ENCODE results near the gene CBFA2T2.
"Not testable (repeated sequence)": the region's sequence is repeated elsewhere in the genome, so short reads cannot be mapped to it uniquely, and the experiment has no call there.

CBFA2T2 gene

DNA sequence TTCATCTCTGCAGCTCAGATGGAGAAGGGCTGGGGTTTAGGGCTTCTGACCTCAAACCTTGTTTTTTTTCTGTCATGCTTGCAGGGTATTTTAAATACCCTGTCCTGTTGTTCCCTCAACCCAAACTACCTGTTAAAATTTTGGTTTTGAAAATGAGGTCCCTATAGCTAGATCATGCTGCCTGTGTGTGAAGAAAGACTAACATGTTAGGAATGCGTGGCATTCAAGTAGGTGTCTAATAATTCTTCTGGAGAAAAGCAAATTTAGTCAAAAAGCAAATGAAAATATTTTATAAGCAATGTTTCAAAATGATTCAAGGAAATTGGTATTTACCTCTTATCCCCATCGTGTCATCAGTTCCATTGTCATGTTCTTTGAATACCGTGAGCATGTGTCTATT, 95.1 kb downstream of the CBFA2T2 start:
- H3K27me3 Mint-ChIP-seq (ENCODE audit: low read depth), result no peaks in the 10 kb centered on the region
- no peaks in the 10 kb centered on the region for H3K9me3 Mint-ChIP-seq
- no peak overlapping the region for H3K4me3 Mint-ChIP-seq
- peaks cover 6% of the 10 kb centered on the region for H3K4me1 Mint-ChIP-seq (ENCODE audit: low read depth)
- H3K36me3 Mint-ChIP-seq (ENCODE audit: low read depth), result no peaks in the 10 kb centered on the region
- H3K27ac Mint-ChIP-seq, result no peak overlapping the region

DNA sequence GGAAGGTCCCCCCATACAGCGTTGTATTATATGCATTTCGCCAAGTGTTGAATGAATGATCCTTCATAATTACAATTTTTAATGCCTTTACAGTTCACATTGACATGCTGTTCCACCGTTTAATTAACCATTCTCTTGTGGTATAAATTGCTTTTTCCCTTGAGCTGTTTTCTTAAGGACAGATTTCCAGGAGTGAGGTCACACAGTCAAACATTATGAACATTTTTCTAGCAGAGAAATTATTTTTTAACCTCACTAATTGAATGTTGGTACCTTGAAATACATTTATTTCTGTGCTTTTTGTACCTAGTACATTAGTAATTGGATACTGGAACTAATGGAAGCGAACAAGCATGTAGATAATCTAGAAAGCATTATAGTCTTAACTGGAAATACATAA, 95.5 kb downstream of the CBFA2T2 start:
- Mint-ChIP-seq H3K4me3 (no peak overlapping the region), H3K27me3 (ENCODE audit: low read depth) (no peaks in the 10 kb centered on the region), H3K36me3 (ENCODE audit: low read depth) (no peaks in the 10 kb centered on the region), H3K27ac (no peak overlapping the region), H3K9me3 (no peaks in the 10 kb centered on the region), H3K4me1 (ENCODE audit: low read depth) (peaks cover 6% of the 10 kb centered on the region)

DNA sequence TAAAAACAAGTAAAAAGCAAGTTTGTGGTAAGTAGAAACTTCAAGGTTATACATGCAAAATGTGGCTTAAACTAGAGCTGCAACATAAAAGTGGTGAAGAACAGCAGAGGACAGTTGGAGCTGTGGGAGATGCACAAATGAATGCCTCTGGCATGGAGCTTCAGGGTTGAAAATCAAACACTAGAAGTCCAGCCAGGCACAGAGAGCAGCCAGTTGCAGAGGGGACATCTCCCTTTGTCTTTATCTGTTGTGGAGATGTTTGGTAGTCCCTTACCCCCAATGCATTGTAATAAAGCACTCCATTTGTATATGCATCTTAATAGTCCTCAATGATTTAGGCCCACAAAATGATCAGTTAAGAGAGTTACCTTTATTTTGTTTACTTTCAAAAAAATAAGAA, 99.2 kb downstream of the CBFA2T2 start:
- Mint-ChIP-seq H3K9me3 (no peaks in the 10 kb centered on the region), H3K4me1 (ENCODE audit: low read depth) (peaks cover 3% of the 10 kb centered on the region), H3K4me3 (no peak overlapping the region), H3K27me3 (ENCODE audit: low read depth) (no peaks in the 10 kb centered on the region), H3K36me3 (ENCODE audit: low read depth) (no peaks in the 10 kb centered on the region), H3K27ac (no peak overlapping the region)

DNA sequence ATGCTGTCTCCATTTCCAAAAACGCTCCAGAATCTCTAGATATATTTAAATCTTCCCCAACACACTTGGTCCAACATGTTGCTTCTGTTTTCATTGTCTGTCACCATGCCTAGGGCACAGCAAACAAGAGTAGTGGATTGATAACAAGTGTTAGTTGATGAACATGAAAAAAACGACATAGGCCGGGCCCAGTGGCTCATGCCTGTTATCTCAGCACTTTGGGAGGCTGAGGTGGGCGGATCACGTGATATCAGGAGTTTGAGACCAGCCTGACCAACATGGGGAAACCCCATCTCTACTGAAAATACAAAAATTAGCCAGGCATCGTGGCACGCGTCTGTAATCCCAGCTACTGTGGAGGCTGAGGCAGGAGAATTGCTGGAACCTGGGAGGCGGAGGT, 102.0 kb downstream of the CBFA2T2 start:
- not testable (repeated sequence) for H3K27me3 Mint-ChIP-seq (ENCODE audit: low read depth); H3K9me3 Mint-ChIP-seq; H3K4me1 Mint-ChIP-seq (ENCODE audit: low read depth); H3K36me3 Mint-ChIP-seq (ENCODE audit: low read depth); H3K4me3 Mint-ChIP-seq
- H3K27ac Mint-ChIP-seq, result peak overlapping the region; percentile 31

DNA sequence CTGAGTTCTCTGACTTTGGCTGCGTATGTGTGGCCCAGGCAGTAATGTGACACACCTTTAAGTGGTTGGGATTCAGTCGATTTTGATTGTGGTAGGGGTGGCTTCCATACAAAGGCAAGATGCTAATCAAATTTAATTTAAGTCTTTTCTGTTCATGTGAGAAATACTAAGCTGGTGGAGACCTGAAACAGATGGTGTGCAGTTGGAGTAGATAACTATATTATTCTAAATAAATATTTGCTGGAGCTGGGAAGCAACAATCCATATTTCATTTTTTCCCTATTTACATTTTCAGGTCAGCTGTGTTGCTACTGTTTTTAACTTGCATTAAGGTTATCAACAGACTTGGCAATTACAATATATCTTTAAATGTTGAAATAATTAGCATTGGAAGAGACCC, 104.8 kb downstream of the CBFA2T2 start:
- Mint-ChIP-seq H3K4me1 (ENCODE audit: low read depth) (peaks cover 3% of the 10 kb centered on the region), H3K4me3 (no peak overlapping the region), H3K27me3 (ENCODE audit: low read depth) (no peaks in the 10 kb centered on the region), H3K27ac (no peak overlapping the region), H3K36me3 (ENCODE audit: low read depth) (no peaks in the 10 kb centered on the region), H3K9me3 (no peaks in the 10 kb centered on the region)

DNA sequence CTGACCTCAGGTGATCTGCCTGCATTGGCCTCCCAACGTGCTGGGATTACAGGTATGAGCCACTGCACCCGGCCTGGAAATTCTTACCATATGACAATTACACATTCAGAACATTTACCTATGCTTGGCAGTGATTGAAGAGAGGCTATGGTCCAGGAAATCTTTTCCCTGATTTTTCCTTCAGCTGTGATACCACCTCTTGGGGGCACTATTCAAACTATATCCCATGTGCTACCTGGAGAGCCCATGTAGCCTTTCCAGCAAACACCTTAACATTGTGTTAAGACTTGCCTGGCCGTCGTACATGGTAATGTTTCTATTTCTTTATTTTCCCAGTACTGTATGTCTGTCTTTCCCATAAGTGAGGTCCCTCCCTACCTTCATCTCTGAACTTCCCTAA, 110.5 kb downstream of the CBFA2T2 start:
- Mint-ChIP-seq H3K27me3 (ENCODE audit: low read depth) (no peaks in the 10 kb centered on the region), H3K9me3 (no peaks in the 10 kb centered on the region), H3K27ac (no peak overlapping the region), H3K4me3 (no peak overlapping the region), H3K4me1 (ENCODE audit: low read depth) (peaks cover 15% of the 10 kb centered on the region), H3K36me3 (ENCODE audit: low read depth) (peaks cover 2% of the 10 kb centered on the region)

DNA sequence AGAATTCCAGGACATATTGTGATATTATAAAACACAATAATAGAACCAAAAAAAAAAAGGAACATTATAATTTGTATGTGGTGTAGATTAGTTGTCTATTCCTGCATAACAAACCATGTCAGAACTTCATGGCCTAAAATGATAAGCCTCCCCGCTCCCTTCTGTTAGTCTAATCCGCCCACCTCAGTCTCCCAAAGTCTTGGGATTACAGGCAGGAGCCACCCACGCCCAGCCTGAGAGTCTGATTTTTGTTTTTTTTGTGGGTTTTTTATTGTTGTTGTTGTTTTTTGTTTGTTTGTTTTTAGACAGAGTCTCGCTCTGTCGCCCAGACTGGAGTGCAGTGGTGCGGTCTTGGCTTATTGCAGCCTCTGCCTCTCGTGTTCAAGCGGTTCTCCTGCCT, 111.1 kb downstream of the CBFA2T2 start:
- Mint-ChIP-seq H3K27me3 (ENCODE audit: low read depth) (no peaks in the 10 kb centered on the region), H3K9me3 (no peaks in the 10 kb centered on the region), H3K4me3 (no peak overlapping the region), H3K36me3 (ENCODE audit: low read depth) (peaks cover 2% of the 10 kb centered on the region), H3K27ac (no peak overlapping the region), H3K4me1 (ENCODE audit: low read depth) (peaks cover 15% of the 10 kb centered on the region)

DNA sequence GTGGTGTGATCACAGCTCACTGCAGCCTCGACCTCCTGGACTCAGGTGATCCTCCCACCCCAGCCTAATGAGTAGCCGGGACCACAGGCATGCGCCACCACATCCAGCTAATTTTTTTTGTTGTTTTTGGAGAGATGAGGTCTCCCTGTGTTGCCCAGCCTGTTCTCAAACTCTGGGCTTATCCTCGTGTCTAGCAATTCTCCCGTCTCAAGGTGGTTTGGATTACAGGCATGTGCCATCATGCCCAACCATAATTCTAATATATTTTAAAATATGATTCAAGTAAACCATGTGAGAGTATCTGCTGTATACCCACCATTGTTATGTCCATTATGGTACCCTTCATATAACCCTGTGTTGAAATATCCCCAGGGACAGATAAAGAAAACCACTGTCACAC, 112.0 kb downstream of the CBFA2T2 start:
- Mint-ChIP-seq H3K4me3 (no peak overlapping the region), H3K27me3 (ENCODE audit: low read depth) (no peaks in the 10 kb centered on the region), H3K36me3 (ENCODE audit: low read depth) (peaks cover 4% of the 10 kb centered on the region), H3K4me1 (ENCODE audit: low read depth) (peaks cover 21% of the 10 kb centered on the region), H3K9me3 (no peaks in the 10 kb centered on the region), H3K27ac (no peak overlapping the region)

DNA sequence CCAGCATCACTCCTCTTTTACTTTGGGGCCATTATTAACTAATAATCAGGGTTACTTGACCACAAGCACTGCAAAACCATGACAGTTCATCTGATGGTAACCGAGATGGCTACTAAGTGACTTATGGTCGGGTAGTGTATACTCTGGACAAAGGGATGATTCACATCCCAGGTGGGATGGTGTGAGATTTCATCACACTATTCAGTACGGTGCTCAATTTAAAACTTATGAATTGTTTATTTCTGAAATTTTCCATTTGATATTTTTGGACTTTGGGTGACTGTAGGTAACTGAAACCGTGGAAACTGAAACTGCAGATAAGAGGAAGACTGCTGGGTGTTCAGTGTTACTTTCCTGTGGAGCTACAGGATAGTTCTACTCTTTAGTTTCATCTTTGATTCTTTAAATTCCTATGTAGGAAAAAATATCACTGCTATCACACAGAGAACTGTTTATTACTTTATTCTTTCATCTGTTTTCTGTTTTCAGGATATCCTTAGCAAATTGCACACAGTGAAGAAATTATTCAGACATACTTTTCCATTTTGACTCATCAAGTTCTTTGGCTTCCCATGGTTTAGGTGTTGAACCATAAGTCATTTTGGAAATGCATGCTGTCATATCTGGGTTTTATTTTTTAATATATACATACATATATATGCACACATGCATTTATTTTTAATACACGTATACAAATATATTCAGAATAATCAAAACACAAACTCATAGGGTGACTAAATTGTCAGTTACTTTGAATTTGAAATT, 113.1 kb downstream of the CBFA2T2 start:
- no peaks in the 10 kb centered on the region for H3K9me3 Mint-ChIP-seq
- H3K27me3 Mint-ChIP-seq (ENCODE audit: low read depth), result no peaks in the 10 kb centered on the region
- no peak overlapping the region for H3K4me3 Mint-ChIP-seq
- no peak overlapping the region for H3K27ac Mint-ChIP-seq
- peaks cover 5% of the 10 kb centered on the region for H3K36me3 Mint-ChIP-seq (ENCODE audit: low read depth)
- H3K4me1 Mint-ChIP-seq (ENCODE audit: low read depth), result peaks cover 21% of the 10 kb centered on the region

DNA sequence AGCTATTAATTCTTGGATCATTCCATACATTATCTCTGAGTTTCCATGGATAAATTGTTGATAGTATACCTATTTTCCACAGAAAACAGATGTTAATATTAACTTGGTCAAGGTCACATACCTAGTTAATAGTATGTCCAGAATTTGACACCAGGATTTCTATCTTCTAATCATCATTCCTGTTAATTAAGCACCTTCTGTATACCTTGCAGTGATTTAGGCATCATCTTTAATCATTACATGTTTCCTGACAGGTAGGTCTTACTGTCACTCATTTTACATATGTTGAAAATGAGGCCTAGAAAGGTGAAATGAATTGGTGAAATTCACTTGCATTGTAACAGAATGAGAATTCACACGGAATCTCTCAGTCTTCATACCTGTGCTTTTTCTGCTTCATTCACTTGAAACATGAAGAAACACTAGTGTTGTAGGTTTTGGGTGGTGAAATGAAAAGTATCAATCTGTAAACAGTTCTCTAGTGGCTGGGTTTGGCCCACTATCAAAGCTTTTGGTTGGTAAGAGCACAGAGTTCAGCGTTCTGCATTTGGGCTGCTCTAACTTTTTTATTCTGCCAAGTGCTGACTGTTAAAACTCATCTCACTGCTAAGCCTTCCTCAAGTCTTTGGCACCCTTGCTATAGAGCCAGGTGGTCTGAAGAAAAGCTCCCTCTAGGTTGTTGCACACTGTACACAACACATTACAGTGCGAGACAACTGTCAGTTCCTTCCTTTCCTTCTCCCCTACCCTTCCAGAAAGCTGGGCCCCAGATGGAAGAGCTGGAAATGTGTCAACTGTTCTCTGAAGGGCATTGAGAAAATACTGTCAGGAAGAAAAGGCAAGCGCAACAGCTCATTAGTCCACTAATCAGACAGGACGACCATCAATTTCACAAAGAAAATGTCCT, 114.4 kb downstream of the CBFA2T2 start:
- Mint-ChIP-seq H3K4me3 (no peak overlapping the region), H3K36me3 (ENCODE audit: low read depth) (peaks cover 11% of the 10 kb centered on the region), H3K4me1 (ENCODE audit: low read depth) (peaks cover 21% of the 10 kb centered on the region), H3K9me3 (no peaks in the 10 kb centered on the region), H3K27me3 (ENCODE audit: low read depth) (no peaks in the 10 kb centered on the region), H3K27ac (no peak overlapping the region)

DNA sequence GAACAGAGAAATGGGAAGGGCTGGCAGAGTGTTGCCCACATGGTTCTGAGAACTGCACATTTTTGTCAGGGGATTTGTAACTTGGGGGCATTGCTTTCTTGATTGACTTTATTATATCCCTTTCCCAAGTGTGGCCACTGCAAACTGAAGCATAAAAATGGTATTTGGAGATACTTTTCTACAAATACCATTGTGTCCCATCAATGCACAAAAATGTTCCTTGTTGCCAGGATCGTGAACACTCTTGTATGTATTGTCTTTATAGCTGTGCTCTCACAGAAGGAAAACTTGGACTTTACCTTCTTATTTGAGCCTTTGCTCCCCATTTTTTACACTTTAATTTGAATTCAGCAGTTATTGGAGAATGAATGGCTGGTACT, 115.1 kb downstream of the CBFA2T2 start:
- Mint-ChIP-seq H3K4me1 (ENCODE audit: low read depth) (peaks cover 21% of the 10 kb centered on the region), H3K27me3 (ENCODE audit: low read depth) (no peaks in the 10 kb centered on the region), H3K9me3 (no peaks in the 10 kb centered on the region), H3K27ac (no peak overlapping the region), H3K4me3 (no peak overlapping the region), H3K36me3 (ENCODE audit: low read depth) (peaks cover 11% of the 10 kb centered on the region)

DNA sequence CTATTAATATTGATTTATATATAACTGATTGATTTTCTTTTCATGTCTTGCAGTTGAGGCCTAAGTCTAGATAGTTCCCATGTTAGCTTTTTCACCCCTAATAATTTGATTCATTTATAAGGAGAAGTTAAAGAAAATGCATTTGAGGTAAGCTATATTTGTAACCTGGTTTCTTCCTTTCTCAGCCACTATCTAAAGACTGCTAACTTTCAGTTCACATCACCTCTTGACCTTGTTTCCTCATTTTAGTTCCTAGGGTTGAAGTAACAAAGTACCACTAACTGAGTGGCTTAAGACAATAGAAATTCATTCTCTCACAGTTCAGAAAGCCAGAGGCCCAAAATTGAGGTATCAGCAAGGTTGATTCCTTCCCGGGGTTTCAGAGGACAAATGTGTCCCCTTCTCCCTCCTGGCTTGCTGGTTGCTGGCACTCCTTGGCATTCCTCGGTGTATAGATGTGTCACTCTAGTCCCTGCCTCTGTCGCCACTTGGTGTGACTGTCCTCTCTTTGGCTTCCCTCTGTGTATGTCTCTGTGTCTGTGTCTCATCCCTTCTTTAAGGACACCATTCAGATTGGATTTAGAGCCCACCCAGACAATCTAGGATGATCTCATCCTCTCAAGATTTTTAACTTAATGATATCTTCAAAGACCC, 116.3 kb downstream of the CBFA2T2 start:
- Mint-ChIP-seq H3K4me3 (no peak overlapping the region), H3K36me3 (ENCODE audit: low read depth) (peaks cover 11% of the 10 kb centered on the region), H3K9me3 (no peaks in the 10 kb centered on the region), H3K4me1 (ENCODE audit: low read depth) (peaks cover 21% of the 10 kb centered on the region), H3K27me3 (ENCODE audit: low read depth) (no peaks in the 10 kb centered on the region), H3K27ac (no peak overlapping the region)

DNA sequence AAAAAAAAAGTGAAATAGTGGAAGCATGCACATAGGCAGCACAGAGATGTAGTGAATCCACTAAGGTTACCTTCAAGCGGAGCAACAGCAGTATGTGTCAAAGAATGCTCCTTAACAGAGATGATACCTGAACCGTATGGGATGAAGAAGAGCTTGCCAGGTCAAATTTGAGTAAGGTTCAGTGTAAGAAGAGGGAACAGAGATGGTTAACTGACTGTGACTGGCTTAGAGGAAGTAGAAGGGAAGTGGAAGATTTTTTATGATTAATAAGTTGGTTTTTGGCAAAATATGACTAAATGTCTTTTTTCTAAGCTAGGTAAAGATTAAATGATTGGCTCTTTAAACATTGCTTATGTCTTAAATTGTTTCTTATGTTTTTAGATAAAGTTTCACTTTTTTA, 119.6 kb downstream of the CBFA2T2 start:
- no peak overlapping the region for H3K4me3 Mint-ChIP-seq
- H3K4me1 Mint-ChIP-seq (ENCODE audit: low read depth), result peaks cover 6% of the 10 kb centered on the region
- H3K27me3 Mint-ChIP-seq (ENCODE audit: low read depth), result no peaks in the 10 kb centered on the region
- H3K27ac Mint-ChIP-seq, result no peak overlapping the region
- no peaks in the 10 kb centered on the region for H3K9me3 Mint-ChIP-seq
- peaks cover 15% of the 10 kb centered on the region for H3K36me3 Mint-ChIP-seq (ENCODE audit: low read depth)

DNA sequence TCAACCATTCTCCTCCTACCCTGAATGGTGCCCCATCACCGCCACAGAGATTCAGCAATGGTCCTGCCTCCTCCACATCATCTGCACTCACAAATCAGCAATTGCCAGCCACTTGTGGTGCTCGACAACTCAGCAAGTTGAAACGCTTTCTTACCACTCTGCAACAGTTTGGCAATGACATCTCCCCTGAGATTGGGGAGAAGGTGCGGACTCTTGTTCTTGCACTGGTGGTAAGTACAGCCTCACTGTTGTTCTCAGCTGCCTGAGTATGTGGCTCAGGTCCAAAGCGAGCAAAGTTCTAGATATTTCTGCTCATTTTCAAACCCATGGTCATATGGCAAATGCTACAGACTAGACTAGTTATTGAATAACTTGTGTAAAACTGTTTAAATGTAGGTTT, 121.2 kb downstream of the CBFA2T2 start:
- H3K27ac Mint-ChIP-seq, result no peak overlapping the region
- no peaks in the 10 kb centered on the region for H3K27me3 Mint-ChIP-seq (ENCODE audit: low read depth)
- no peak overlapping the region for H3K4me3 Mint-ChIP-seq
- peaks cover 4% of the 10 kb centered on the region for H3K4me1 Mint-ChIP-seq (ENCODE audit: low read depth)
- peaks cover 16% of the 10 kb centered on the region for H3K36me3 Mint-ChIP-seq (ENCODE audit: low read depth)
- H3K9me3 Mint-ChIP-seq, result no peaks in the 10 kb centered on the region

DNA sequence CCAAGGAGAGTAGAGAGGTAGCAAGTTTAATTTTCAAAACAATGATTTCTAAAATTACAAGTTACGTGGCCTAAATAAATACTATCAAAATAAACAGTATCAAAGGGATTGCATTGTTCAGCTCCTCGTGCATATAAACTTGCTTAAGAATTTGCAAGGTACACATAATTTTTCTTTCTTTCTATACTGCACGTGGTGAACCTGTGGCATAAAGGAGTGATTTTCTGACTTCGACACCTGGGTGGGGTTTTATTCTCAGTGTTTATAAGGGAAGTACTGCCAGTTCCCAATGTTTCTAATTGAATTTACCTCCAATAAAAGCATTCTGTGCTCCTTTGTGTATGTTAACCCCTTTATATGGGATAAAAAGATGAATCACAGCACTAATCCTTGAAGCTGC, 122.1 kb downstream of the CBFA2T2 start:
- H3K36me3 Mint-ChIP-seq (ENCODE audit: low read depth), result peaks cover 14% of the 10 kb centered on the region
- no peak overlapping the region for H3K27ac Mint-ChIP-seq
- no peaks in the 10 kb centered on the region for H3K27me3 Mint-ChIP-seq (ENCODE audit: low read depth)
- no peak overlapping the region for H3K4me3 Mint-ChIP-seq
- no peaks in the 10 kb centered on the region for H3K9me3 Mint-ChIP-seq
- H3K4me1 Mint-ChIP-seq (ENCODE audit: low read depth), result no peaks in the 10 kb centered on the region

Measured in T-helper 1 cell treated with Interleukin-12 subunit alpha and Interleukin-12 subunit beta and Interleukin-4 antibody, amounts not matched to agents 30 μg/mL and 1 μg/mL, for 36 hours (primary cell).